Stimulated activated CD4-positive, alpha-beta T cell treated with anti-CD3 and anti-CD28 coated beads, Interleukin-12 subunit alpha, Interleukin-12 subunit beta, amount 100 ng/mL, for 24 hours (primary cell): Measurements from ENCODE around the gene PAX2.

ENCODE experiments used
- DNase-seq, 2 experiments: peaks; one replicate each; pipeline ENCODE4 v3.0.0-alpha.2; 2020; ENCODE audit warnings: low read depth in 2 of 2

The PAX2 gene

GRCh38 chr10:100788002-100788903, 42.9 kb downstream of the PAX2 start:
- DNase-seq, result no peak

- no peak for DNase-seq
Observed at GRCh38 chr10:100790761-100791208, 45.4 kb downstream of the PAX2 start.

- no peak for DNase-seq
Observed at GRCh38 chr10:100791369-100792058, 46.1 kb downstream of the PAX2 start.

- DNase-seq, result no peak
Observed at GRCh38 chr10:100792574-100792973, 47.2 kb downstream of the PAX2 start.

GRCh38 chr10:100793055-100793454, 47.7 kb downstream of the PAX2 start:
- no peak for DNase-seq

- DNase-seq, result no peak
Observed at GRCh38 chr10:100799881-100800280, 54.5 kb downstream of the PAX2 start.

- no peak for DNase-seq
Observed at GRCh38 chr10:100800931-100801330, 55.5 kb downstream of the PAX2 start.

GRCh38 chr10:100802196-100802595, 56.8 kb downstream of the PAX2 start:
- no peak for DNase-seq

GRCh38 chr10:100802607-100803006, 57.2 kb downstream of the PAX2 start:
- no peak for DNase-seq

- no peak for DNase-seq
Observed at GRCh38 chr10:100803492-100803891, 58.1 kb downstream of the PAX2 start.

GRCh38 chr10:100803908-100804307, 58.5 kb downstream of the PAX2 start:
- no peak for DNase-seq

GRCh38 chr10:100805543-100806355, 60.4 kb downstream of the PAX2 start:
- DNase-seq, result no peak

GRCh38 chr10:100806356-100806645, 60.9 kb downstream of the PAX2 start:
- no peak for DNase-seq

GRCh38 chr10:100807241-100807951, 62.0 kb downstream of the PAX2 start:
- DNase-seq, result no peak

- DNase-seq, result no peak
Observed at GRCh38 chr10:100808876-100809275, 63.5 kb downstream of the PAX2 start.

- DNase-seq, result no peak
Observed at GRCh38 chr10:100810091-100810834, 64.9 kb downstream of the PAX2 start.

GRCh38 chr10:100810835-100811116, 65.4 kb downstream of the PAX2 start:
- DNase-seq, result no peak

- DNase-seq, result no peak
Observed at GRCh38 chr10:100811261-100811660, 65.9 kb downstream of the PAX2 start.

- DNase-seq, result no peak
Observed at GRCh38 chr10:100811752-100812750, 66.7 kb downstream of the PAX2 start.

- DNase-seq, result no peak
Observed at GRCh38 chr10:100812978-100813377, 67.6 kb downstream of the PAX2 start.
